ENCODE measurements around the gene OR52D1. TPM values are rescaled to one million over a fixed set of nuclear protein-coding genes. Genes with fewer than 3 reads are reported as not detected.

The OR52D1 gene
- total RNA-seq, 6 experiments from 2014 or later, result not detected

DNA sequence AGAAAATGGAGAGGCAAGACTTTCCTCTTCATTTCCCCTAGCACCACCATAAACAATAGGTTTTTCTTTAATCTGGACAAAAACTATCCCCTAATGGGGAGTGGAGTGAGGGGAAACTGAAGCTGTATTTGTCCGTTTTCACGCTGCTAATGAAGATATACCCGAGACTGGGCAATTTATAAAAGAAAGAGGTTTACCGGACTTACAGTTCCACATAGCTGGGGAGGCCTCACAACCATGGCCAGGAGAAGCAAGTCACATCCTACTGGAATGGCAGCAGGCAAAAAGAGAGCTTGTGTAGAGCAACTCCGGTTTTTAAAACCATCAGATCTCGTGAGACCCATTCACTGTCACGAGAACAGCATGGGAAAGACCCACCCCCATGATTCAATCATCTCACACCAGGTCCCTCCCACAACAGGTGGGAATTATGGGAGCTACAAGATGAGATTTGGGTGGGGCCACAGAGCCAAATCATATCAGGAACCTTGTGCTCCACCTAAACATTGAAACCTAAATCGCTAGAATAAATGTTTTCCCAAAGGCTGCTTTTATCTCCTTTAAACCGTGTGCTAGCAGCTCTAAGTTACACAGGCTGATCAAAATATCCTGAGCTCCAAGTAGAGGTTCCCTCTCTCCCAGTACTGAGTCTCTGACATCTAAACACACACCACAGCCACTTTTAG, 17.0 kb downstream of the OR52D1 start:
- Histone ChIP-seq H3K27ac (no peak overlapping the region), H3K27me3 (no peaks in the 10 kb centered on the region), H3K4me3 (no peak overlapping the region), H3K9me3 (no peaks in the 10 kb centered on the region), H3K4me1 (no peaks in the 10 kb centered on the region), H3K36me3 (no peaks in the 10 kb centered on the region)
- intact Hi-C loops (cut with DNase I), result no loop called here
- 83% methylated on average over 7 of the region's 9 CpGs for WGBS (ENCODE audit: insufficient coverage, low coverage, low lambda C conversion rate, missing lambda C conversion rate)
- no peak for DNase-seq
- ATAC-seq, result no peak
- no peak for TF ChIP-seq POLR2A (IDR thresholded peaks at IDR 0.05)
- TF ChIP-seq, protein P1, sequence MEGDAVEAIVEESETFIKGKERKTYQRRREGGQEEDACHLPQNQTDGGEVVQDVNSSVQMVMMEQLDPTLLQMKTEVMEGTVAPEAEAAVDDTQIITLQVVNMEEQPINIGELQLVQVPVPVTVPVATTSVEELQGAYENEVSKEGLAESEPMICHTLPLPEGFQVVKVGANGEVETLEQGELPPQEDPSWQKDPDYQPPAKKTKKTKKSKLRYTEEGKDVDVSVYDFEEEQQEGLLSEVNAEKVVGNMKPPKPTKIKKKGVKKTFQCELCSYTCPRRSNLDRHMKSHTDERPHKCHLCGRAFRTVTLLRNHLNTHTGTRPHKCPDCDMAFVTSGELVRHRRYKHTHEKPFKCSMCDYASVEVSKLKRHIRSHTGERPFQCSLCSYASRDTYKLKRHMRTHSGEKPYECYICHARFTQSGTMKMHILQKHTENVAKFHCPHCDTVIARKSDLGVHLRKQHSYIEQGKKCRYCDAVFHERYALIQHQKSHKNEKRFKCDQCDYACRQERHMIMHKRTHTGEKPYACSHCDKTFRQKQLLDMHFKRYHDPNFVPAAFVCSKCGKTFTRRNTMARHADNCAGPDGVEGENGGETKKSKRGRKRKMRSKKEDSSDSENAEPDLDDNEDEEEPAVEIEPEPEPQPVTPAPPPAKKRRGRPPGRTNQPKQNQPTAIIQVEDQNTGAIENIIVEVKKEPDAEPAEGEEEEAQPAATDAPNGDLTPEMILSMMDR (IDR thresholded peaks at IDR 0.05), result no peak

DNA sequence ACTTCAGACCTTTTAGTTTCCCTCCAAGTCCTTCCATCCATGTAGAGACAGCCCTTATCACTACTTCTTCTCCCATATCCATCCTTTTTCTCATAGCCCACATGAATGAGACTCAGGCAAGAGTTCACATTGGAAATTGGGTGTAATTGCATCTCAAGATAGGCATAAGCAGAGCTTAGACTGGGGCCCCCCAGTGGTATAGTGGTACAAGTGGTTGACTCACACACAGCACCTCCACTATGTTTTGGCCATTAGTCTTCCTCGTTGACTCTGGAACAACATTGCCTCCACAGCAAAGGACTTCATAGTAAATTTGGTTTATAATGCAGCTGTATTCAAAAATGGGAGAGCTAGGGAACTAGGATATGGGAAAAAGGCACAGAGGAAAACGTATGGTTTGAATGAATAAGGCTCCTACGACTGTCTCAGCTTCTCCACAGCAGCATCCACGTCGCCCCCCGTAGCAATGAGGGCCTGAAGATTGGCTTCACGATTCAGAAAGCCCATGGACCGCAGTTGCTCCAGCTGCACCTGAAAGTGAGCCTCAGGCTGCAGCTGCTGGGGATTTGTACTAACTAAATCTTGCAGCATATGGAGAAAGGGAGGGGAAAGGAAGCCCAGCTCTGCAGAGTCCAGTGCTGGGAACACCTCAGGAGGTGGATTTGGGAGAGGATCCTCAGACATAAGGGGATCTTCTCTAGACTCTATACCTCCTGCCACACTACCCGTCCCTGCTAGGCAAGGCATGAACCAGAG, 18.9 kb downstream of the OR52D1 start:
- ATAC-seq (no peak), DNase-seq (no peak)
- no peaks in the 10 kb centered on the region for H3K4me1 ChIP-seq
- H3K36me3 ChIP-seq, result no peaks in the 10 kb centered on the region
- WGBS (ENCODE audit: insufficient coverage, low coverage, low lambda C conversion rate, missing lambda C conversion rate), result 69% methylated on average over 8 of the region's 9 CpGs
- H3K4me3 ChIP-seq, result no peak overlapping the region
- H3K27ac ChIP-seq, result no peak overlapping the region
- intact Hi-C loops (cut with DNase I), result no loop called here
- H3K27me3 ChIP-seq, result no peaks in the 10 kb centered on the region
- TF ChIP-seq POLR2A (IDR thresholded peaks at IDR 0.05), result no peak
- TF ChIP-seq, protein P1 (IDR thresholded peaks at IDR 0.05), result no peak
- H3K9me3 ChIP-seq, result no peaks in the 10 kb centered on the region

DNA sequence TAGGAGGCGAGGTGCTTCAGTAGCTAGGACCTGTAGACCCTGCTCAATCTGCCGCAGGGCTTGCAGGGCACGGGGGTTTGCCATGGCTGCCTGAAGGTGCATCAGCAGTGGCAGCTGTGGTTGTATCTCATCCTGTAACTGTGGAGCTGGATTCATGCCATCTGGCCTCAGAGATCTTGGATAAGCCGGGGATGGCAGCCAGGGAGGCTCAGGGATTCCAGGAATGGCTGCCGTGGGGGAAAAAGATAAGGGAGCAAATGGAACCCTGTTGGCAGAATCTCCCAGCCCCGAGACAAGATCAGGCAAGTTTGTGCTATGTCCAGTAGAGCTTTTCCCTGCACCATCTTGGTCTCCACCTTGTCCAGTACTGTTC, 19.4 kb downstream of the OR52D1 start:
- Histone ChIP-seq H3K4me1 (no peaks in the 10 kb centered on the region), H3K9me3 (no peaks in the 10 kb centered on the region), H3K4me3 (no peak overlapping the region), H3K36me3 (no peaks in the 10 kb centered on the region), H3K27me3 (no peaks in the 10 kb centered on the region), H3K27ac (no peak overlapping the region)
- WGBS (ENCODE audit: insufficient coverage, low coverage, low lambda C conversion rate, missing lambda C conversion rate), result 36% methylated on average over 3 of the region's 6 CpGs
- TF ChIP-seq, protein P1 (IDR thresholded peaks at IDR 0.05), result no peak
- TF ChIP-seq POLR2A (IDR thresholded peaks at IDR 0.05), result no peak
- ATAC-seq, result no peak
- intact Hi-C loops (cut with DNase I), result no loop called here
- no peak for DNase-seq

DNA sequence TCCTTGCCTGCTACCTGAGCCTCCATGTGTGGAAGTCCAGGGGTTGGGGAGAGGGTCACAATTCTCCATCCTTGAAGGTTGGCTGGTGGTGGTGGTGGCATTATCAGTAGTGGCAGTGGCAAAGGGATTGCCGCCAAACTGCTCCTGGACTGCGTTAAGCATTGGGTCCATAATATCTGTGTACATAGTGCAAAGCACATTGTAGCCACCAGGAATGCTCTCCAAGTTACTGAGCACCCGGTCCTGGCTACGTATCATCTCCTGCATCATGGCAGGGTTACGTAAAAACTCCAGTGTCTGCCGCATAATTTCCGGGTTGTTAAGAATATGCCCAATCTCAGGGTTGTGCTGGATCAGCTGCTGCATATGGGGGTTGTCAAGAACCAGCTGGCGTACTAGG, 20.1 kb downstream of the OR52D1 start:
- H3K4me1 ChIP-seq, result no peaks in the 10 kb centered on the region
- H3K27ac ChIP-seq, result no peak overlapping the region
- intact Hi-C loops (cut with DNase I), result no loop called here
- WGBS (ENCODE audit: insufficient coverage, low coverage, low lambda C conversion rate, missing lambda C conversion rate), result no CpG with 5 or more reads among the region's 8 CpGs
- no peak for ATAC-seq
- H3K9me3 ChIP-seq, result no peaks in the 10 kb centered on the region
- TF ChIP-seq, protein P1 (IDR thresholded peaks at IDR 0.05), result no peak
- H3K4me3 ChIP-seq, result no peak overlapping the region
- H3K27me3 ChIP-seq, result no peaks in the 10 kb centered on the region
- H3K36me3 ChIP-seq, result no peaks in the 10 kb centered on the region
- no peak for DNase-seq
